GM18505 (cell line): Measurements from ENCODE around the gene CLEC4C.

ENCODE experiments used
- ATAC-seq: cut with Tn5 transposase; IDR thresholded peaks from one replicate; pipeline ENCODE4 v1.9.1; 2021; ENCODE audit not compliant: unreplicated experiment
- POLR2A ChIP-seq: IDR thresholded peaks from 4 replicates; pipeline ENCODE4 v1.6.1; 2011; ENCODE audit warnings: borderline replicate concordance; ENCODE audit not compliant: insufficient read depth, insufficient read length; ENCODE audit errors: extremely low read depth

Gene CLEC4C

DNA sequence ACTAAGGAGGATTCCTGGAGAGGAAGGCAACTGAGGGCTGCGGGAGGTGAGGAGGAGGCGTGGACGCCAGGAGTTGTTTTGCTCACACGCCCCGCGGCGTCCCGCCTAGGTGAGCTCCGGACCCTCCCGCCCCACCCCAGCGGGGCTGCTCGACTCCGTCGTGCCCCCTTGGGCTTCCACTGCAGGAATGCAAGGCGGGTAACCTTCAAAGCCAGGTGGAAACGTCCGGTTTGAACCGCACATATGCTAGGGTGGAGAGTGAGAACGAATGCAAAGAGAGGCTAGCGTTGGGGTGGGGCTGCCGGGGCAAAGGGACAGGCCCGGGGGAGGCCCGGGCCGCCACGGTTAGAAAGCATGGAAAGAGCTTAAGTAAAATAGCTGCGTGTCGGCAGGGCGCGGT lies 41.3 kb downstream of the CLEC4C start:
- ATAC-seq: no peak
- no peak for TF ChIP-seq POLR2A

DNA sequence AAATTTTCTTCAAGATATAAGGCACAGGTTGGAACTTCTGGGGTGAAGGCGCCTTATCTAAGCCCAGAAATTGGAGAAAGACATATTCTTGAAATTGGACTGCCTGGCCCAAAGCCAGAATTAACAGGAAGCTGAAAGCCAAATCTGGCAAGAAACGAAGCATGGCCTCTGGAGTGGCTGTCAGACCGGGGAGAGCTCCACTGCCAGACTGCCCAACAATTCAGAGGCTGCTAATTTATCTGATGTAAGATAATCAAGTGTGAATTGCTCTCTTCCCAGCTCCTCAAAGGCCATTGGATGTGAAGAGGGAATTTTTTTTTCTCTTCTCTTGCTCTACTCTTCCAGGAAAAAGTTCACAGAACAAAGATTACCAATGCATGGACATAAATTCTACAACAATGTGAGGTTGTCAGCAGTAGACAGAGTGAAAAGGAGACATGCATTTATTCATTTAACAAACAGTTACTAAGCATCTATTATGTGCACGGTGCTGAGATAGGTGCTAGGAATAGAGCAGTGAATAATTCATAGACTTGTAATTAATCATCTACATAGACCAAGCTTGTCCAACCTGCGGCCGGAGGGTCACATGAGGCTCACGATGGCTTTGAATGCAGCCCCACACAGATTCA lies 51.5 kb downstream of the CLEC4C start, which contains the start of gene GDF3:
GDF3 (minus strand) TSS at position 210 of the 632 bp plus-strand sequence; CDS start at position 163, 47 bp downstream.
- TF ChIP-seq POLR2A: no peak
- no peak for ATAC-seq

DNA sequence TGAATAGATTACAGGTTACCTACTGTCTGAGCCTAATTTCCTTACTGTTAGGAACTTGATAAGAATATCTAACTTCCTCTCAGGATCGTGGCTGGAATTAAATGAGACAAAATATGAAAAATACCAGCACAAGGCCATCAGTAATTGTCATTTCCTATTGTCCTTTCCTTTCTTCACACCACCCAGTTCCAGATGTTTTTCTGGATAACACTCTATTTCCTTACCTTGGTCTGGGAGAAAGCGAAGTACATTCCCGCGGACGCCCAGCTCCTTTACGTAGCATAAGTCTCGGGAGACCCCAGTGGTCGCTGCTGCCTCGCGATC lies 52.0 kb downstream of the CLEC4C start:
- no peak for ATAC-seq
- TF ChIP-seq POLR2A: no peak

DNA sequence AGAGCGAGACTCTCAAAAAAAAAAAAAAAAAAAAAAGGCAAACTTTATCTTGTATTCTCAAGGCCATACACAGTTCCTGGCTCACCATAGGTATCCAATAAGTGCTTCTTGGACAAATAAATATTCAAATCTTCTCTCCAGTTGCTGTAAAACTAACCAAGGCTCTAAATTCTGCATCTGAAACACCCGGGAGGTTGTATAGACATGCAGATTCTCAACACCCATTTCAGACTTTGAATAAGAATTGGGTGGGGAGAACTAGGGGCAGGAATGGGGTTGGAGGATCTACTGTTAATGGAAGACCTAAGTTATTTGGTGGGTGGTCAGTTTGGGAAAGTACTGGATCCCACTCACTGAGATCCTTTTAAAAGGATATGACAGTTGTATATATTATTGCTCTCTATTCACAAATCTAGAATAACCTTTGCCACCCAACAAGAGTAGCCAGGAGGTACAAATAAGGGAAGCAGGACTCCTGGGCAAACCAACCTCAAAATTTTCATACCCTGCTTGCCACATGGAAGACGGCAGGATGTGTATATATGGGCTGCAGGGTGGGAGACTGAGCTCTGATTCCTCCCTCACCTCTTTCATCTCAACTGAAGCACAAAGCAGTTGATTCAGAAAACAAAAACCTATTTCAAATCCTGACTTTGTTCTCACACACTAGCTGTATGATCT lies 52.5 kb downstream of the CLEC4C start:
- ATAC-seq: no peak
- no peak for TF ChIP-seq POLR2A

DNA sequence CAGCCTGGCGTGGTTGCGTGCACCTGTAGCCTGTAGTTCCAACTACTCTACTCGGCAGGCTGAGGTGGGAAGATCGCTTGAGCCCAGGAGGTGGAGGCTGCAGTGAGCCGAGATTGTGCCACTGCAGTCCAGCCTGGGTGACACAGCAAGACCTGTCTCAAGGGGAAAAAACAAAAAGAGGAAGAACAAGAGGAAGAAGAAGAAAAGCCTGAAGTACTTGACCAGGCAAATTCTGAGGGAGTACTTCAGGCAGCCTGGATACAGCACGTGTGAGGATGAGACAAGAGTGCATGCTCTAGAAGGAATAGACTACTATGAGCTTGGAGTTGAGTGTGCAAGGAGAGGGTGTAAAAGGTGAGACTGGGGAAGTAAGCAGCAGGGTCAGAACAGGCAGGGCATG lies 53.4 kb downstream of the CLEC4C start:
- TF ChIP-seq POLR2A: no peak
- ATAC-seq: no peak

DNA sequence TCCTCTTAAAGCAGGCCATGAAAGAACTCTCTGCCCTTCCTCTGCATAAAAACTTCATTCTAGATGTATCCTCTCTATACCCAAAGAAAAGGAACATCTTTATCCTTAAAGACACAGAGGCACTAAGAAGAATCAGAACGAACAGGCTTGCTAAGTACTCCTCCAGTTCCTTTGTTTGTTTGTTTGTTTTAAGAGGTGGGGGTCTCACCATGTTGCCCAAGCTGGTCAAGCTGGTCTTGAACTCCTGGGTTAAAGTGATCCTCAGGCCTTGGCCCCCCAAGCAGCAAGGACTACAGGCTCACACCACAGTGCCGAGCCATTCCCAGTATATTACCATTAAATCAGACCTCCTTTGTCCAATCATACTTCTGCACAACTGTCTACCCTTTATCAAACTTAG lies 65.6 kb downstream of the CLEC4C start:
- ATAC-seq: no peak

More for the DNA sequence above, 65.6 kb downstream of the CLEC4C start:
- TF ChIP-seq POLR2A: no peak
